ENCODE data around the gene WAPL. TPM values are rescaled to one million over a fixed set of nuclear protein-coding genes. Genes with fewer than 3 reads are reported as not detected.

The WAPL gene
- total RNA-seq, 1 experiment from 2014 or later, result 48.0 TPM

DNA sequence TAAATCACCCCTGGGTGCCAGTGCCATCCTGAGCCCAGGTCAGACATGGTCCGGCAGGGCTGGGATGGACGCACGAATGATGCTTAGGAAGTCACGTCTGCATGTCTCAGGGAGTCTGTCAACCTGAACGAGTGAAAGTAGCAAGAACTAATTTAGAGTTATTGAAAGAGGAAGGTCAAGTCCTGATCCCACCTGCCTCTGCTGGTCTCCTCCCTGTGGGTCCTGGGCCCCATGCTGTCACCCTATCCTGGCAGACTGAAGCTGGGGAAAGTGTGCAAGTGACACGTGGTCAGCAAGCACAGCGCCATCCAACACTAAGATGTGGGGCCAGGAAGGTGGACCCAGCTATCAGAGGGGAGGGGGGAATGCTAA, 128.9 kb downstream of the WAPL start:
- H3K9me3 Mint-ChIP-seq, result no peaks in the 10 kb centered on the region
- TF ChIP-seq, protein P1, sequence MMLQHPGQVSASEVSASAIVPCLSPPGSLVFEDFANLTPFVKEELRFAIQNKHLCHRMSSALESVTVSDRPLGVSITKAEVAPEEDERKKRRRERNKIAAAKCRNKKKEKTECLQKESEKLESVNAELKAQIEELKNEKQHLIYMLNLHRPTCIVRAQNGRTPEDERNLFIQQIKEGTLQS (CRISPR knock-in tag; conservative IDR thresholded peaks at IDR 0.05), result no peak
- TF ChIP-seq RELA (CRISPR knock-in tag; IDR thresholded peaks at IDR 0.05; ENCODE audit: borderline replicate concordance), result no peak
- no peak for TF ChIP-seq ZNF232 (CRISPR knock-in tag; IDR thresholded peaks at IDR 0.05)
- TF ChIP-seq FOXK1 (CRISPR knock-in tag; IDR thresholded peaks at IDR 0.05), result no peak
- TF ChIP-seq, protein P2, sequence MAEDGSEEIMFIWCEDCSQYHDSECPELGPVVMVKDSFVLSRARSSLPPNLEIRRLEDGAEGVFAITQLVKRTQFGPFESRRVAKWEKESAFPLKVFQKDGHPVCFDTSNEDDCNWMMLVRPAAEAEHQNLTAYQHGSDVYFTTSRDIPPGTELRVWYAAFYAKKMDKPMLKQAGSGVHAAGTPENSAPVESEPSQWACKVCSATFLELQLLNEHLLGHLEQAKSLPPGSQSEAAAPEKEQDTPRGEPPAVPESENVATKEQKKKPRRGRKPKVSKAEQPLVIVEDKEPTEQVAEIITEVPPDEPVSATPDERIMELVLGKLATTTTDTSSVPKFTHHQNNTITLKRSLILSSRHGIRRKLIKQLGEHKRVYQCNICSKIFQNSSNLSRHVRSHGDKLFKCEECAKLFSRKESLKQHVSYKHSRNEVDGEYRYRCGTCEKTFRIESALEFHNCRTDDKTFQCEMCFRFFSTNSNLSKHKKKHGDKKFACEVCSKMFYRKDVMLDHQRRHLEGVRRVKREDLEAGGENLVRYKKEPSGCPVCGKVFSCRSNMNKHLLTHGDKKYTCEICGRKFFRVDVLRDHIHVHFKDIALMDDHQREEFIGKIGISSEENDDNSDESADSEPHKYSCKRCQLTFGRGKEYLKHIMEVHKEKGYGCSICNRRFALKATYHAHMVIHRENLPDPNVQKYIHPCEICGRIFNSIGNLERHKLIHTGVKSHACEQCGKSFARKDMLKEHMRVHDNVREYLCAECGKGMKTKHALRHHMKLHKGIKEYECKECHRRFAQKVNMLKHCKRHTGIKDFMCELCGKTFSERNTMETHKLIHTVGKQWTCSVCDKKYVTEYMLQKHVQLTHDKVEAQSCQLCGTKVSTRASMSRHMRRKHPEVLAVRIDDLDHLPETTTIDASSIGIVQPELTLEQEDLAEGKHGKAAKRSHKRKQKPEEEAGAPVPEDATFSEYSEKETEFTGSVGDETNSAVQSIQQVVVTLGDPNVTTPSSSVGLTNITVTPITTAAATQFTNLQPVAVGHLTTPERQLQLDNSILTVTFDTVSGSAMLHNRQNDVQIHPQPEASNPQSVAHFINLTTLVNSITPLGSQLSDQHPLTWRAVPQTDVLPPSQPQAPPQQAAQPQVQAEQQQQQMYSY (CRISPR knock-in tag; IDR thresholded peaks at IDR 0.05), result no peak
- TF ChIP-seq CREM (CRISPR knock-in tag; IDR thresholded peaks at IDR 0.05), result no peak
- TF ChIP-seq, protein P3, sequence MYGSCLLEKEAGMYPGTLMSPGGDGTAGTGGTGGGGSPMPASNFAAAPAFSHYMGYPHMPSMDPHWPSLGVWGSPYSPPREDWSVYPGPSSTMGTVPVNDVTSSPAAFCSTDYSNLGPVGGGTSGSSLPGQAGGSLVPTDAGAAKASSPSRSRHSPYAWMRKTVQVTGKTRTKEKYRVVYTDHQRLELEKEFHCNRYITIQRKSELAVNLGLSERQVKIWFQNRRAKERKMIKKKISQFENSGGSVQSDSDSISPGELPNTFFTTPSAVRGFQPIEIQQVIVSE (CRISPR knock-in tag; IDR thresholded peaks at IDR 0.05; ENCODE audit: borderline replicate concordance), result no peak
- no peak for TF ChIP-seq FOXJ3 (CRISPR knock-in tag; IDR thresholded peaks at IDR 0.05; ENCODE audit: borderline replicate concordance)
- no peak for TF ChIP-seq ZNF416 (CRISPR knock-in tag; IDR thresholded peaks at IDR 0.05)
- no peak for TF ChIP-seq ZNF396 (CRISPR knock-in tag; IDR thresholded peaks at IDR 0.05; ENCODE audit: borderline replicate concordance)
- TF ChIP-seq NR2C2 (CRISPR knock-in tag; IDR thresholded peaks at IDR 0.05), result no peak
- no peak for TF ChIP-seq CBFB (CRISPR knock-in tag; IDR thresholded peaks at IDR 0.05; ENCODE audit: low read depth)
- no peak for TF ChIP-seq SP1 (CRISPR knock-in tag; conservative IDR thresholded peaks at IDR 0.05)
- TF ChIP-seq, protein P4, sequence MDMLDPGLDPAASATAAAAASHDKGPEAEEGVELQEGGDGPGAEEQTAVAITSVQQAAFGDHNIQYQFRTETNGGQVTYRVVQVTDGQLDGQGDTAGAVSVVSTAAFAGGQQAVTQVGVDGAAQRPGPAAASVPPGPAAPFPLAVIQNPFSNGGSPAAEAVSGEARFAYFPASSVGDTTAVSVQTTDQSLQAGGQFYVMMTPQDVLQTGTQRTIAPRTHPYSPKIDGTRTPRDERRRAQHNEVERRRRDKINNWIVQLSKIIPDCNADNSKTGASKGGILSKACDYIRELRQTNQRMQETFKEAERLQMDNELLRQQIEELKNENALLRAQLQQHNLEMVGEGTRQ (CRISPR knock-in tag; IDR thresholded peaks at IDR 0.05), result no peak
- TF ChIP-seq NFE2L1 (CRISPR knock-in tag; IDR thresholded peaks at IDR 0.05), result no peak
- TF ChIP-seq TEAD4 (CRISPR knock-in tag; IDR thresholded peaks at IDR 0.05), result no peak
- no peak for TF ChIP-seq OVOL2 (CRISPR knock-in tag; IDR thresholded peaks at IDR 0.05; ENCODE audit: borderline replicate concordance)
- TF ChIP-seq, protein P5, sequence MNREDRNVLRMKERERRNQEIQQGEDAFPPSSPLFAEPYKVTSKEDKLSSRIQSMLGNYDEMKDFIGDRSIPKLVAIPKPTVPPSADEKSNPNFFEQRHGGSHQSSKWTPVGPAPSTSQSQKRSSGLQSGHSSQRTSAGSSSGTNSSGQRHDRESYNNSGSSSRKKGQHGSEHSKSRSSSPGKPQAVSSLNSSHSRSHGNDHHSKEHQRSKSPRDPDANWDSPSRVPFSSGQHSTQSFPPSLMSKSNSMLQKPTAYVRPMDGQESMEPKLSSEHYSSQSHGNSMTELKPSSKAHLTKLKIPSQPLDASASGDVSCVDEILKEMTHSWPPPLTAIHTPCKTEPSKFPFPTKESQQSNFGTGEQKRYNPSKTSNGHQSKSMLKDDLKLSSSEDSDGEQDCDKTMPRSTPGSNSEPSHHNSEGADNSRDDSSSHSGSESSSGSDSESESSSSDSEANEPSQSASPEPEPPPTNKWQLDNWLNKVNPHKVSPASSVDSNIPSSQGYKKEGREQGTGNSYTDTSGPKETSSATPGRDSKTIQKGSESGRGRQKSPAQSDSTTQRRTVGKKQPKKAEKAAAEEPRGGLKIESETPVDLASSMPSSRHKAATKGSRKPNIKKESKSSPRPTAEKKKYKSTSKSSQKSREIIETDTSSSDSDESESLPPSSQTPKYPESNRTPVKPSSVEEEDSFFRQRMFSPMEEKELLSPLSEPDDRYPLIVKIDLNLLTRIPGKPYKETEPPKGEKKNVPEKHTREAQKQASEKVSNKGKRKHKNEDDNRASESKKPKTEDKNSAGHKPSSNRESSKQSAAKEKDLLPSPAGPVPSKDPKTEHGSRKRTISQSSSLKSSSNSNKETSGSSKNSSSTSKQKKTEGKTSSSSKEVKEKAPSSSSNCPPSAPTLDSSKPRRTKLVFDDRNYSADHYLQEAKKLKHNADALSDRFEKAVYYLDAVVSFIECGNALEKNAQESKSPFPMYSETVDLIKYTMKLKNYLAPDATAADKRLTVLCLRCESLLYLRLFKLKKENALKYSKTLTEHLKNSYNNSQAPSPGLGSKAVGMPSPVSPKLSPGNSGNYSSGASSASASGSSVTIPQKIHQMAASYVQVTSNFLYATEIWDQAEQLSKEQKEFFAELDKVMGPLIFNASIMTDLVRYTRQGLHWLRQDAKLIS (CRISPR knock-in tag; IDR thresholded peaks at IDR 0.05; ENCODE audit: borderline replicate concordance), result no peak
- ChIA-PET POLR2A (interaction anchor here (0.7 kb wide), 1 partner anchor 21 kb away, joined by 3 read pairs; no protein-coding TSS in a partner anchor), CTCF (interaction anchor here (0.6 to 5.5 kb wide), 5 partner anchors 8 to 283 kb away, joined by 3 to 48 read pairs (median 5); no protein-coding TSS in a partner anchor)
- H3K4me3 Mint-ChIP-seq, result no peak overlapping the region
- DNase-seq (ENCODE audit: low spot score) (no peak), ATAC-seq (no peak)
- H3K27ac Mint-ChIP-seq, result no peak overlapping the region
- H3K36me3 Mint-ChIP-seq, result no peaks in the 10 kb centered on the region
- peaks cover 20% of the 10 kb centered on the region for H3K4me1 Mint-ChIP-seq
- peaks cover 53% of the 10 kb centered on the region for H3K27me3 Mint-ChIP-seq (ENCODE audit: low read depth)

All from WTC11 (cell line).